K562 (cell line): ENCODE results near the gene RBM18. TPM values are rescaled to one million over a fixed set of nuclear protein-coding genes. Genes with fewer than 3 reads are reported as not detected.
A peak's percentile ranks its signal among the peaks of the same experiment; 100 is the strongest.

ENCODE experiments used
- ADNP ChIP-seq: fragments of 200-800 bp; sonication (Bioruptor generic); IDR thresholded peaks from 2 replicates; pipeline ENCODE4 v1.6.1; 2016; ENCODE audit warnings: missing genetic modification characterization, missing compliant biosample characterization
- BCLAF1 ChIP-seq, 2 experiments: fragments of 450-650 bp in 1 of 2; IDR thresholded peaks; 2 replicates each; pipeline ENCODE4 v1.6.1; 2011 to 2017; ENCODE audit warnings: low read depth in 2 of 2, antibody characterized with exemption in 1 of 2, borderline replicate concordance in 1 of 2, low read length in 1 of 2, mild to moderate bottlenecking in 1 of 2, mixed read lengths in 1 of 2; ENCODE audit not compliant: control insufficient read depth in 1 of 2
- CLOCK ChIP-seq: fragments of 250-450 bp; sonication (Bioruptor Pico); IDR thresholded peaks from 2 replicates; pipeline ENCODE4 v1.4.0; 2020; ENCODE audit warnings: mild to moderate bottlenecking, moderate library complexity, borderline replicate concordance
- HNRNPUL1 ChIP-seq: fragments of 200-400 bp; formaldehyde crosslinking; IDR thresholded peaks from 2 replicates; pipeline ENCODE4 v1.6.1; 2017; ENCODE audit warnings: low read length
- LCOR ChIP-seq: sonication (generic); formaldehyde crosslinking; IDR thresholded peaks from 2 replicates; pipeline ENCODE4 v1.8.0; 2022; ENCODE audit warnings: mild to moderate bottlenecking, missing genetic modification reagents
- LEF1 ChIP-seq: fragments of 450-650 bp; IDR thresholded peaks from 2 replicates; pipeline ENCODE4 v1.6.1; 2016; ENCODE audit warnings: mild to moderate bottlenecking
- MYBL2 ChIP-seq, 2 experiments: fragments of 450-650 bp in 1 of 2; sonication (generic) in 1 of 2; formaldehyde crosslinking in 1 of 2; IDR thresholded peaks; 2 replicates each; pipeline versions ENCODE4 v1.6.1 to v1.8.1; 2017 to 2022; ENCODE audit warnings: borderline replicate concordance in 1 of 2, inconsistent platforms in 1 of 2, low read depth in 1 of 2, mild to moderate bottlenecking in 1 of 2, missing genetic modification reagents in 1 of 2, moderate library complexity in 1 of 2
- POU5F1 ChIP-seq: fragments of 150-350 bp; IDR thresholded peaks from 2 replicates; pipeline ENCODE4 v1.6.1; 2014; ENCODE audit warnings: borderline replicate concordance, low read length, low read depth, mild to moderate bottlenecking; ENCODE audit not compliant: partially characterized antibody
- PTBP1 ChIP-seq: fragments of 200-400 bp; formaldehyde crosslinking; IDR thresholded peaks from 2 replicates; pipeline ENCODE4 v1.6.1; 2017; ENCODE audit warnings: low read depth, low read length
- SIRT6 ChIP-seq: IDR thresholded peaks from one replicate; pipeline ENCODE4 v1.6.1; 2012; ENCODE audit warnings: low read depth, mild to moderate bottlenecking, control low read depth, inconsistent platforms, low read length, moderate library complexity
- TCF7L2 ChIP-seq: fragments of 150-350 bp; IDR thresholded peaks from 2 replicates; pipeline ENCODE4 v1.6.1; 2016; ENCODE audit warnings: low read depth, mild to moderate bottlenecking, low read length, moderate library complexity
- ZFP1 ChIP-seq: fragments of 450-650 bp; formaldehyde crosslinking; IDR thresholded peaks from 2 replicates; pipeline ENCODE4 v1.4.0; 2020; ENCODE audit warnings: mild to moderate bottlenecking, mixed read lengths
- ZNF431 ChIP-seq: sonication (generic); formaldehyde crosslinking; IDR thresholded peaks from 2 replicates; pipeline ENCODE4 v1.8.0; 2022; ENCODE audit warnings: mild to moderate bottlenecking, missing genetic modification reagents
- ZNF668 ChIP-seq: fragments of 250-450 bp; sonication (Bioruptor Pico); IDR thresholded peaks from 2 replicates; pipeline ENCODE4 v1.8.0; 2022; ENCODE audit warnings: mild to moderate bottlenecking, inconsistent platforms
- ZNF76 ChIP-seq: fragments of 250-450 bp; sonication (Bioruptor Pico); IDR thresholded peaks from 2 replicates; pipeline ENCODE4 v1.4.0; 2020; ENCODE audit warnings: mild to moderate bottlenecking, moderate library complexity, borderline replicate concordance
- polyA plus RNA-seq, 8 experiments: library from polyadenylated mRNA; depleted of rRNA in 4 of 8; stranded (reverse) in 5 of 8; unstranded in 3 of 8; fragments of >200 nt; fragmentation: Nextera tagmentation in 2 of 8; fragmentation: Illumina TruSeq in 1 of 8; extraction: Ambion mirVana in 2 of 8; extraction: Trizol in 1 of 8; gene quantifications; 2 replicates each; pipeline versions ENCODE4 v1.2.1 to v1.2.3, GENCODE V29; 2011 to 2014; ENCODE audit warnings: inconsistent platforms in 1 of 8, missing spikeins in 1 of 8
- total RNA-seq, 7 experiments: library from RNA; depleted of rRNA in 6 of 7; stranded (reverse); fragments of >200 nt in 6 of 7; fragmentation: Illumina TruSeq in 2 of 7; extraction: Trizol in 2 of 7; gene quantifications; 2 replicates each; pipeline versions ENCODE4 v1.2.1 to v1.2.3, GENCODE V29; 2011 to 2021; ENCODE audit warnings: low replicate concordance in 1 of 7
- TF ChIP-seq, protein P1 (sequence below): fragments of 250-450 bp; sonication (Bioruptor Pico); IDR thresholded peaks from 2 replicates; pipeline ENCODE4 v1.4.0; 2020
- TF ChIP-seq, protein P2 (sequence below): fragments of 250-450 bp; sonication (Bioruptor Pico); IDR thresholded peaks from 2 replicates; pipeline ENCODE4 v1.4.0; 2020; ENCODE audit warnings: mild to moderate bottlenecking

The RBM18 gene
- total and polyA plus RNA-seq, 9 of the 15 experiments (the other 6 are each of a cell fraction or from before 2014, with no cell fraction given): 7.9 to 86.3 (median 34.0) TPM

GRCh38 chr9:122264360-122265148 is at the start of gene RBM18, which contains the start of gene MRRF (continued):
- TF ChIP-seq, protein P1, sequence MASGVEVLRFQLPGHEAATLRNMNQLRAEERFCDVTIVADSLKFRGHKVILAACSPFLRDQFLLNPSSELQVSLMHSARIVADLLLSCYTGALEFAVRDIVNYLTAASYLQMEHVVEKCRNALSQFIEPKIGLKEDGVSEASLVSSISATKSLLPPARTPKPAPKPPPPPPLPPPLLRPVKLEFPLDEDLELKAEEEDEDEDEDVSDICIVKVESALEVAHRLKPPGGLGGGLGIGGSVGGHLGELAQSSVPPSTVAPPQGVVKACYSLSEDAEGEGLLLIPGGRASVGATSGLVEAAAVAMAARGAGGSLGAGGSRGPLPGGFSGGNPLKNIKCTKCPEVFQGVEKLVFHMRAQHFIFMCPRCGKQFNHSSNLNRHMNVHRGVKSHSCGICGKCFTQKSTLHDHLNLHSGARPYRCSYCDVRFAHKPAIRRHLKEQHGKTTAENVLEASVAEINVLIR (CRISPR knock-in tag): peak; percentile 99
- TF ChIP-seq ZFP1 (CRISPR knock-in tag): no peak
- no peak for TF ChIP-seq PTBP1
- TF ChIP-seq POU5F1: no peak
- TF ChIP-seq ZNF668 (CRISPR knock-in tag): no peak
- TF ChIP-seq BCLAF1 (IDR thresholded peaks at IDR 0.05; ENCODE audit: borderline replicate concordance in 1 of 2, control insufficient read depth in 1 of 2, low read depth in 2 of 2, low read length in 1 of 2): 0 out of 4 replicates have a peak, but pooled peaks of 1 of the 2 experiments have one; percentile 43
- no peak for TF ChIP-seq ZNF76 (CRISPR knock-in tag)
- TF ChIP-seq LEF1: no peak
- no peak for TF ChIP-seq SIRT6
- peak; percentile 87 for TF ChIP-seq LCOR (CRISPR knock-in tag)
- no peak for TF ChIP-seq TCF7L2
- no peak for TF ChIP-seq CLOCK
- TF ChIP-seq, protein P2, sequence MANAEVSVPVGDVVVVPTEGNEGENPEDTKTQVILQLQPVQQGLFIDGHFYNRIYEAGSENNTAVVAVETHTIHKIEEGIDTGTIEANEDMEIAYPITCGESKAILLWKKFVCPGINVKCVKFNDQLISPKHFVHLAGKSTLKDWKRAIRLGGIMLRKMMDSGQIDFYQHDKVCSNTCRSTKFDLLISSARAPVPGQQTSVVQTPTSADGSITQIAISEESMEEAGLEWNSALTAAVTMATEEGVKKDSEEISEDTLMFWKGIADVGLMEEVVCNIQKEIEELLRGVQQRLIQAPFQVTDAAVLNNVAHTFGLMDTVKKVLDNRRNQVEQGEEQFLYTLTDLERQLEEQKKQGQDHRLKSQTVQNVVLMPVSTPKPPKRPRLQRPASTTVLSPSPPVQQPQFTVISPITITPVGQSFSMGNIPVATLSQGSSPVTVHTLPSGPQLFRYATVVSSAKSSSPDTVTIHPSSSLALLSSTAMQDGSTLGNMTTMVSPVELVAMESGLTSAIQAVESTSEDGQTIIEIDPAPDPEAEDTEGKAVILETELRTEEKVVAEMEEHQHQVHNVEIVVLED (CRISPR knock-in tag): peak; percentile 97
- no peak for TF ChIP-seq HNRNPUL1
- TF ChIP-seq ADNP (tag): no peak
- TF ChIP-seq ZNF431 (CRISPR knock-in tag): no peak
- TF ChIP-seq MYBL2 (IDR thresholded peaks at IDR 0.05; ENCODE audit: low read depth): no peak
- TF ChIP-seq MYBL2 (CRISPR knock-in tag; IDR thresholded peaks at IDR 0.05; ENCODE audit: borderline replicate concordance): no peak
